ENCODE data around the gene GCK. TPM values are rescaled to one million over a fixed set of nuclear protein-coding genes. Genes with fewer than 3 reads are reported as not detected.
A peak's percentile ranks its signal among the peaks of the same experiment; 100 is the strongest.

GCK gene
- total and polyA plus RNA-seq, 2 of the 13 experiments (the other 11 are each of a cell fraction or from before 2014, with no cell fraction given), result not detected

GRCh38 chr7:44217852-44218402, 28.7 kb upstream of the GCK start:
- Histone ChIP-seq H2AFZ (ENCODE audit: low read length) (no peak overlapping the region), H3K9me3 (ENCODE audit: low read length) (no peaks in the 10 kb centered on the region), H3K27ac (ENCODE audit: extremely low read length, insufficient read depth, low read length) (no peak overlapping the region), H3K9ac (ENCODE audit: insufficient read depth, low read depth, low read length) (no peak overlapping the region), H3K4me2 (ENCODE audit: low read depth, low read length) (peak overlapping the region; percentile 56), H3K4me1 (ENCODE audit: insufficient read depth, low read length) (peaks cover 40% of the 10 kb centered on the region), H4K20me1 (ENCODE audit: insufficient read depth, low read length) (no peaks in the 10 kb centered on the region), H3K4me3 (replicated peaks in 1 of 3; ENCODE audit: insufficient read depth in 1 of 3, low read depth in 2 of 3, low read length in 3 of 3) (peak overlapping the region in 2 of 3 experiments; percentile 4 to 55; a peak in 1 of 6 replicates), H3K79me2 (ENCODE audit: insufficient read depth, low read length) (no peaks in the 10 kb centered on the region), H3K27me3 (ENCODE audit: control insufficient read depth in 1 of 2, insufficient read depth in 2 of 2, low read length in 2 of 2) (peaks cover 4 to 11% of the 10 kb centered on the region in 2 experiments; a peak in 3 of 5 replicates), H3K36me3 (replicated peaks in 1 of 2; ENCODE audit: control insufficient read depth in 1 of 2, insufficient read depth in 2 of 2, low read length in 2 of 2) (peaks cover 0 to 5% of the 10 kb centered on the region in 2 experiments; a peak in 1 of 5 replicates)
- intact Hi-C loops (cut with micrococcal nuclease; ENCODE audit: unreplicated experiment), result no loop called here
- in situ Hi-C loops (cut with HindIII; ENCODE audit: extremely low pct_ligation_motif_present, low pct_unique_long_range_greater_than_20kb), result no loop called here
- ChIA-PET POLR2A (interaction anchor here (0.9 to 1.4 kb wide), 2 partner anchors 9 to 17 kb away, joined by 3 to 6 read pairs; partner anchors contain the start of gene YKT6), CTCF (ENCODE audit: low intra/inter-chr PET ratio, low total read pairs) (interaction anchor here (1.7 kb wide), 1 partner anchor 87 kb away, joined by 7 read pairs; no protein-coding TSS in a partner anchor)
- DNase-seq (ENCODE audit: low spot score) (no peak), ATAC-seq (peak; percentile 9), FAIRE-seq (no peak)
- 77% methylated on average over 13 of the region's 17 CpGs for WGBS (ENCODE audit: low lambda C conversion rate)
- BruUV-seq (replicated peaks), result no TSS peak
- TF ChIP-seq ZBTB42 (CRISPR knock-in tag; IDR thresholded peaks at IDR 0.05), result no peak
- TF ChIP-seq ZMYM2 (CRISPR knock-in tag; IDR thresholded peaks at IDR 0.05), result no peak
- TF ChIP-seq ATF5 (CRISPR knock-in tag; IDR thresholded peaks at IDR 0.05; ENCODE audit: low read depth), result no peak
- no peak for TF ChIP-seq PATZ1 (CRISPR knock-in tag; IDR thresholded peaks at IDR 0.05)
- TF ChIP-seq TFDP2 (CRISPR knock-in tag; IDR thresholded peaks at IDR 0.05), result no peak
- no peak for TF ChIP-seq ZNF296 (CRISPR knock-in tag; conservative IDR thresholded peaks at IDR 0.05)
- TF ChIP-seq ETS1 (CRISPR knock-in tag; IDR thresholded peaks at IDR 0.05), result no peak
- no peak for TF ChIP-seq RBFOX2 (IDR thresholded peaks at IDR 0.05; ENCODE audit: low read depth, low read length)
- TF ChIP-seq ATRX (CRISPR knock-in tag; IDR thresholded peaks at IDR 0.05; ENCODE audit: borderline replicate concordance), result no peak
- TF ChIP-seq MEF2D (CRISPR knock-in tag; IDR thresholded peaks at IDR 0.05), result 0 out of 2 replicates have a peak, but pooled peaks have one; percentile 30
- no peak for TF ChIP-seq ZNF260 (CRISPR knock-in tag; IDR thresholded peaks at IDR 0.05; ENCODE audit: borderline replicate concordance, low read depth)
- TF ChIP-seq HNRNPL (IDR thresholded peaks at IDR 0.05; ENCODE audit: low read depth, low read length), result 0 out of 2 replicates have a peak, but pooled peaks have one; percentile 58
- TF ChIP-seq ZNF557 (CRISPR knock-in tag; IDR thresholded peaks at IDR 0.05), result no peak
- no peak for TF ChIP-seq ZNF563 (CRISPR knock-in tag; IDR thresholded peaks at IDR 0.05)

Measured in HepG2 (cell line).